GM21381 (cell line): ENCODE data around the gene PPCDC.
"Not testable (repeated sequence)": the region's sequence is repeated elsewhere in the genome, so short reads cannot be mapped to it uniquely, and the experiment has no call there.

Source experiments
- ATAC-seq: cut with Tn5 transposase; IDR thresholded peaks from one replicate; pipeline ENCODE4 v1.9.1; 2021; ENCODE audit warnings: mild to moderate bottlenecking, moderate library complexity; ENCODE audit not compliant: unreplicated experiment

Gene PPCDC

DNA sequence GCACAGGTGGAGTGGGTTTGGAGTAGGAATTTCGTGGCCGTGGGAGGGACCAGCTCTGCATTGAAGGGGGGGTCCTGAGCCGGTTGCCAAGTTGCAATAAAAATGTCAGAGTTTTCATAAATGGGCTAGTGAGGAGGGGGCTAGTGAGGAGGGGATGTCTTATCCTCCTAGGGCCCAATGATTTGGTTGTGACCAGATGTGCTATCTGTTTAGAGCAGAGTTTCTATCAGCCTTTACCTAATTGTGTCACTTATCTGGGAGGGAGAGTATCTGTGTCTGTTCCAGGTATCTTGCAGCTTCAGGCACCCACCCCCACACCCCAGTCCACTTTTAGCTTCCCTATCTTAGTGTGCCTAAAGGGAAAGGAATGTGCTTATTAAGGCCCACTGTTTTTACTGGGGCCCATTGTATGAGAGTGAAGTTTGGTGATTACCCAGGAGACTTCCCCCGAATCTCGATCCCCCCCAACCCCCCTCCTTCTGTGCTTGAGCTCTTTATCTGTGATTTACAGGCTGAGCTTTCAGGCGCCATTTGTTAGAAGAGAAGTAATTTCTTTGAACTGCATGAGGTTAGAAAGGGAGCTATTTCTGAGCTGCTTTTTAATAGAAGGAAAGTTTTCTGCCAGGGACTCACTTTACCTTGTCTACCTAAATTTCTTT lies 42.6 kb downstream of the PPCDC start:
- ATAC-seq, result no peak

DNA sequence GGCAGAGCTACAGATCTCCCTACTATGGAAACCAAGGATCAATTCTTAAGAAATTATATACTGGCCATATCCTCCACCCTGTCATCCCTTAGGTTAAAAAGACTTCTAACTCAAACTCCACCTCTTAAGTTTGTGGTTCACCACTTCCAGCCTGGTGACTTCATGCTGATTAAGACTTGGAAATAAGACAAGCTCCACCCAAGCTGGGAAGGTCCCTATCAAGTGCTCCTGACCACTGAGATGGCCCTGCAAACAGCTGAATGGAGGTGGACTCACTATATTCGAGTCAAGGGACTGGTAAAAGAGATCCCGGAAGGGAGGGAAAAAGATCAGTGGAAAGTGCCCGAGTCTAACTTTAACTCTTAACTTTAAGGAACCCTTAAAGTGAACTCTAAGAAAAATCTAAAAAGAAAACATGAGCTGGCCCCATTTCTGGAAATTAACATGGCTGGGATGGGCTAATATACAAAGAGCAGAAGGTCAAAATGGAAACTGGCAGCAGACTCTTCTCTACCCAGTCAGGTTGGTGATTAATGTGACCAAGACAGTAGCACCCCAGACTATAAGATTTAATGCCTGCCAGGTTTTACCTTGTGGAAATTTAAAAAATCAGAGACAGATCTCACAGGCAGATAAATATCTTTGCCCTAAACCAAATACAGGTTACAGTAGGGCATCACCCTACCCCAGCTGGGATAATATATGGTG lies 43.9 kb downstream of the PPCDC start:
- ATAC-seq, result no peak

DNA sequence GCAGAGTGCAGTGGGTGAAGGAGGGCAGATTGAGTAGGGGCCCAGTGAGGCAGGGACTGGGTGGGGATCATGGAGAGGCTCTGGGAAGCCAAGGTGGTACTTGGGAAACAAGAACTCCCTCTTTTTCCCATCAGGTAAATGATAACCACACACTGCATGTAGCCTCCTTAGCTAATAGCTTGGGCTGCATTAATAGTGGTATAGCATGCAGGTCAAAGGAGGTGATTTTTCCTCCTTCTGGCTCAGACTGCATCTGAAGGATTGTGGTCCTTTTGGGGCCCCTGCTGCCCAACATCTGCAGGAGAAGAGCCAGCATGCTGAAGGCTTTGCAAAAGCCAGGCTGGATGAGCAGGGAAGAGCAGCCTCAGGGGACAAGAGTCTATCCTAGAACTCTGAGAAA lies 45.4 kb downstream of the PPCDC start:
- ATAC-seq, result no peak

DNA sequence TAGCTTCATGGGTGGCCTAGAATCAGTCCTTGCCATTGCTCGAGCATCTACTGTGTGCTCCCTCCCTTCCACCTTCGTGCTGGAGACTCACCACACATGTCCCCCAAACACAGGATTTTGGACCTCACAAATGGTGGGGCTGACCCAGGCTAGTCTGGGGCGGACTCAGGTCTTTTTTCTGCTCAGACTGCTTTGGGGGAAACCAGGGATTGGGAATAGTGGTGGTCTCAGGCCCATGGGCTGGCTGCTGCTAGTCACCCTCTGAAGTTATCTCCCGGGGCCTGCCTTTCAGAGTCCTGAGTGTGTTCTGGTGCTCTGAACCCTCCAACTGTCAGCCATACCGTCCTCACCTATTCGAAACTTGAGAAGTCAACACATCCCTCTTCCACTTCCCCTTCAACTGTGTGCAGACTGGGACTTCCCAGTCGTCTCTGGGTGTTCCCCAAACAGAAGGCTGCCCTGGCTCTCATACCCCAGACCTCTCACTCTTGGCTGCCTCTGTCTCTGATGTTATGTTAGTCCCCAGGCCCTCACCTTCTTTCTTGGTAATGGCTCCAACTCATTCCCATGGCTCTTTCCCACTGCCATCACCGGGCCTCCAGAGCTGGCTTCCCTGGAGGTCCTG lies 46.0 kb downstream of the PPCDC start:
- peak; percentile 80 for ATAC-seq

DNA sequence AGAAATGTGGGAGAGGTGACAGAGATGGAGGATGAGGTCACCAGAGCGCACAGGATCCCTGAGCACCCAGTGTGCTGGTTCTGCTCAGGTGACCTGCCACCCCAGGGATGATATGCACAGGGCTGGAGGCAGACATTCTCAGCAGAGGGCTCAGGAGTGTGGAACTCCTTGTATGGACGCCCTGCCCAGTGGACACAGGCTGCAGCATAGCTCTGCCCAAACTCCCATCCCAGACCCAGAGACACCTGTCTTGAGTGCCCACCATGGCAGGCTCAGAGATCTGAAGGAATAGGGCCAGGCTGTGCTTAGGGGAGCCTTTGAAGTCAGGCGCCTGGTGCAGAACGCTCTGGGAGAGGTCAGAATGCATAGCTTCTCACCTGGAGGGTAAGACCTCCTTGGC lies 47.3 kb downstream of the PPCDC start:
- no peak for ATAC-seq

DNA sequence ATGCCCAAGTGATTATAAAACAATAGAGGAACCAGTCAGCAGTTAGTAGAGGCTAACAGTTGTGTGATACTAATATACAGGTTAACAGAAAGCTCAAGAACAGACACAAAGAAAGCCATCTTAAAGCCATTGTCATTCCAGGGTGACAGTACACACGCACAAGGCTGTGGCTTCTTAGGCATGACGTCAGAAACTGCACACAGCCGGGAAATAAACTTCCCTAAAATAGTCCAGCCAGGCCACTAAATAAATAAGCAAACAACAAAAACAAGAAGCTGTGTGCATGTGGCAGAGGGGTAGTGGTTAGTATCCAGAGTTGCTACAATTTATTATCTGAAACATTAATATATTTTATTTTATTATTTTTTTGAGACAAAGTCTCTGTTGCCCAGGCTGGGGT lies 49.8 kb downstream of the PPCDC start:
- no peak for ATAC-seq

DNA sequence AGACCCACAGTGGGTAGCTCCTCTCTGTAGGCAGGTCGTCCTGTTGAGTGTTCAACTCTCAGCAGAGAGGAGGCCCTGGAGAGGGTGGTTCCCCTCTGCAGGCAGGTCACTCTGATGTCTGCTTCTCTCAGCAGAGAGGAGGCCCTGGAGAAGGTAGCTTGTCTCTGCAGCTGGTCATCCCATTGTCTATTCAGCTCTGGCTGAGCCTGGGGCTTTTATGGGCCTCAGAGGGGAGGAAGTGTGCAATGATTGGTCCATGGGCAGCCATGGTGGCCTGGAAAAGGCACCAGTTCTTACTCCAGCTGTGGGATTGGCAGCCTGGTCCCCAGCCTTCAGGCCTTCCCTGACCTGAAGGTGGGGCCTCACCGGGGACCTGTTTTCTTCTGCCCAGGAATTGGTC lies 52.9 kb downstream of the PPCDC start:
- ATAC-seq, result no peak

DNA sequence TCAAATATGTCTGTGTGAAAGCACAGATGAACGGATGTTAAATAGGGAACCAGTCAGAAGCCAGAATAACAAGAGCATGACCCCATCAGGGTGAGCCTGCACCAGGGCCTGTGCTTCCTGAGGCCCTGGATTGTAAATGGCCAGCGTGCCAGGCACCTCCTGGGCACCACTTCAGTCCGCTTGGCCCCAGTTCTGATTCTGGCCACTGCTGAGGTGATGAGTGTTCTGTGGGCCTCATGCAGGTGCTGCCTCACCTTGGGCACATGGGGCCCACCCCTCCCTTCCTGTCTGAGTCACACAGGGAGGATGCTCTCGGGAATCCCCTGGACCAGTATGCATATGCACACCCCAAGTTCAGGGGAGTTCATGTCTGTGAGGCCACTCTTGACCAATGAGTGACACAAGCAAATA lies 54.2 kb downstream of the PPCDC start:
- ATAC-seq, result not testable (repeated sequence)

DNA sequence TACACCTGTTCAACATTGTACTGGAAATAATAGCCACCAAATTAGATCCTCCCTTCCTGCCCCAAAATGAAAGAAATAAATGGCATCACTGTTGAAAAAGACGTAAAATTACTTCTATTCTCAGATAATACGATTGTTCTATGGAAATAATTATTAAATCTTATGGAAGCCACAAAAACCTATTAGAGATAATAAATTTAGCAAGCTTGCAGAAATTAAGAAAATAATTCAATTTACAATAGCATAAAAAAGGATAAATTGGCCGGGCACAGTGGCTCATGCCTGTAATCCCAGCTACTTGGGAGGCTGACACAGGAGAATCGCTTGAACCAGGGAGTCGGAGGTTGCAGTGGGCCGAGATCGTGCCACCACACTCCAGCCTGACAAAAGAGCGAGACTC lies 57.8 kb downstream of the PPCDC start:
- no peak for ATAC-seq

DNA sequence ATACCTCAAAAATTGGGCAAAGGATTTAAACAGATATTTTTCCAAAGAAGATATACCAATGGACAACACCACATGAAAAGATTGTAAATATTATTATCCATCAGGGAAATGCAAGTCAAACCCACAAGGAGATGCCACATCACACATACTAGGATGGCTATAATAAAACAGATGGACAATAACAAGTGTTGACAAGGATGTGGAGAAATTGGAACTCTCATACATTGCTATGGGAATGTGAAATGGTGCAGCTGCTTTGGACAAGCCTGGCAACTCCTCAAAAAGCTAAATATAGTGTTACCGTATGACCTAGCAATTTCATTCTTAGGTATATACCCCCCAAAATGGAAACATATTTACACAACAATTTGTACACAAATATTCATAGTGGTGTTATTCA lies 59.3 kb downstream of the PPCDC start:
- no peak for ATAC-seq

DNA sequence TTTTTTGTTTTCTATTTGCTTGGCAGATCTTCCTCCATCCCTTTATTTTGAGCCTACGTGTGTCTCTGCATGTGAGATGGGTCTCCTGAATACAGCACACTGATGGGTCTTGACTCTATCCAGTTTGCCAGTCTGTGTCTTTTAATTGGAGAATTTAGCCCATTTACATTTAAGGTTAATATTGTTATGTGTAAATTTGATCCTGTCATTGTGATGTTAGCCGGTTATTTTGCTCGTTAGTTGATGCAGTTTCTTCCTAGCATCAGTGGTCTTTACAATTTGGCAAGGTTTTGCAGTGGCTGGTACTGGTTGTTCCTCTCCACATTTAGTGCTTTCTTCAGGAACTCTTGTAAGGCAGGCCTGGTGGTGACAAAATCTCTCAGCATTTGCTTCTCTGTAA lies 62.3 kb downstream of the PPCDC start:
- ATAC-seq, result not testable (repeated sequence)

DNA sequence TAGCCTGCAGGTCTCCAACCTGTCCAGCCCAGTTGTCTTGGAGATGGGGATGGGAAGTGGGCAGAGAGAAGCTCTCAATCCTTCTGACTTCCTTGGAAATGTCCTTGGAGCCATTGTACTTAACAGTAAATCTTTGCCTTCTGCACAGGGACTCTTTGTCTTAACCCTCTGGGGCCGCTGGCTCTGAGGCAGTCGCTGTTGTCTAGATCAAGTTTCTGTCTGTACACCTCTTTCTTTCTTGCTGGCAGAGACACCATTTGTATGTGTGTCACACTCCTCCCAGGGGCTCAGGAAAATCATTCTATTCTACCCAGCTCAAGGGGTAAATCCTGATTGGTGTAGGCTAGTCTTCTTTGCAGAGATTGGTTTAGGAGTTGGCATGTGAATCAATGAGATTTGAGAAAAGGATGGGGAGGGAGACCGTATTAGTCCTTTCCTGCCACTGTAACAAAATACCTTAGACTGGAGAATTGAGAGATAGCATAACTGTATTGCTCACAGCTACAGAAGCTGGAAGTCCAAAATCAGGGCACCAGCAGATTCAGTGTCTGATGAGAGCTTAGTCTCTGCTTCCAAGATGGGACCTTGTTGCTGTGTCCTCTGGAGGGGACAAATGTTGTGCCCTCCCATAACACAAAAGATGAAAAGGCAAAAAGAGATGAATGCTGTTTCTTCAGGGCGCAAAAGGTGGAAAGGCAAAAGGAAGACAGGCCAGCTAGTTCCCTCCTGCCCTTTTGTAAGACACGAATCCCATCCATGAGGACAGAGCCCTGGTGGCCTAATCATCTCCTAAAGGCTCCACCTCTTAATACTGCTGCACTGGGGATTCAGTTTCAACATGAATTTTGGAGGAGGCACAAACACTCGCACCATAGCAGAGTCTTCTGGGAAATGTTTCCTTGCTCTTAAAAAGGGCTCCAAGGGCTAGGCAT lies 66.3 kb downstream of the PPCDC start:
- no peak for ATAC-seq

DNA sequence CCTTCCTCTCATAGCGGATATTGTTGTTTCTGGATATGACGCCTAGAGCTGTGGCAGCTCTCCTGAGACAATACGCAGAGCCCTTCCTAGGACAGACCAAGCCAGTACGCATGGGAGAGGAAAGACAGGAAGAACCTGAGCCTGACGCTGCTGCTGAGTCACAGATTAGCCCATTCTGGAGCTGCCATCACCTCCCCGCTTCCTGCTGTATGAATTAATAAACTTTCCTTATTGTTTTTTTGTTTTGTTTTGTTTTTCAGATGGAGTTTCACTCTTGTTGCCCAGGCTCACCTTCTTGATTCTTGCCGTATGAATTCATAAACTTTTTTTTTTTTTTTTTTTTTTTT lies 67.0 kb downstream of the PPCDC start:
- no peak for ATAC-seq

DNA sequence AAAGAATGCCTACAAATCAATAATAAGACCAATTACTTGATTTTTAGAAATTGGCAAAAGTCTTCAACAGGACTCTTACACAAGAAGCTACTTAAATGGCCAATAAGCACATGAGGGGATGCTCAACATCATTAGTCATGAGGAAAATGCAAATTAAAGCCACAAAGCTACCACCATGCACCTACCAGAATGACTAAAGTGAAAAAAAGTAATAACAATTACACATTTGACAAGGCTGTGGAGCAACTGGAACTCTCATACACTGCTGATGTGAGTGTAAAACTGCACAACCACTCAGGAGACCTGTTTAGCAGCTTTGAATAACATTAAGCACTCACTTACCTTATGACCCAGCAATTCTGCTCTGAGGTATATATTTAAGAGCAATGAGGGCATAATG lies 68.4 kb downstream of the PPCDC start:
- ATAC-seq, result no peak

DNA sequence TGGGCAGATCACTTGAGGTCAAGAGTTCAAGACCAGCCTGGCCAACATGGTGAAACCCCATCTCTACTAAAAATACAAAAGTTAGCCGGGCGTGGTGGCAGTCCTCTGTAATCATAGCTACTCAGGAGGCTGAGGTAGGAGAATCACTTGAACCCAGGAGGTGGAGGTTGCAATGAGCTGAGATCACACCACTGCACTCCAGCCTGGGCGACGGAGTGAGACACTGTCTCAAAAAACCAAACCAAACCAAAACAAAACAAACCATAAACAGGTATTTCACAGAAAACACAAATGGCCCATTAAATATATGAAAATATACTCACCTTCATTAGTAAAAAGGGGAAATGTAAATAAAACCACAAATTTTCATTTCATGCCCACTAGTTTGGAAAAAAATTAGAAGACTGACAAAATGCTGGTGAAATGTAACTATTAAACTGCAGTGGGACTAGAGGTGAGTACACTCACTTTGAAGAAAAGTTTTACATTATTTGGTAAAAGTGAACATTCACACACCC lies 71.6 kb downstream of the PPCDC start:
- peak; percentile 45 for ATAC-seq

DNA sequence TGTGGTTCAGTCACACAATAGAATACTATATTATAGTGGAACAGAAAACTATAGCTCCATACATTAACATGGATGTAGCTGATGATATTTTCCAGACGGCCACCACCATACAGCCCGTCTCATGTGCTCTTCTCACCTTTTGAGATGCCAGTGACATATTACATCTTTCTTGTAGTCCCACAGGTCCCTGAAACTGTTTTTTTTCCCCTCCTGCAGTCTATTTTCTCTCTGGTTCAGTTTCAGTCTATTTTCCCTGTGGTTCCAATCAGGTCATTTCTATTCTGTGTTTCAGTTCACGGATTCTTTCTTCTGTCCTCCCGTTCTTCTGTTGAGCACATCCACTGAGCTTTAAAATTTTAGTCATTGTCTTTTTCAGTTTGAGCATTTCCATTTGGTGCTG lies 72.2 kb downstream of the PPCDC start:
- ATAC-seq, result peak; percentile 57

DNA sequence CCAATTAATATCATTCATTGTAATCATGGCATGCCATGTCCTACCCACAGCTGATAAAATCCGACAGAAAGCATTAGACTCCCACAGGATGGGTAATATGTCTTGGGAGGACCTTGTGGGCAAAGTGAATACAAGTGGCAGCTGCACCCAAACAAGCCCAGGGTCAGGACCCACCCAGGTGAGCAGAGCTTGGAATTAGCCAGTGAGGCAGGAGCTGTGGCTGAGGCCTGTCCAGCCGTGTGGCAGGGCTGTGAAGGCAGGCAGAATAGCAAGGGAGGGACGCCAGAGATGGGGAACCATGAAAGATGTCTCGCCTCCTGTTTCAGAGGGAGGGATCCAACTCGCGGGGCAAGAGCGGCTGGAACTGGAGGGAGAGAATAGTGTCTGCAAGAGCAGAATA lies 74.5 kb downstream of the PPCDC start:
- no peak for ATAC-seq

DNA sequence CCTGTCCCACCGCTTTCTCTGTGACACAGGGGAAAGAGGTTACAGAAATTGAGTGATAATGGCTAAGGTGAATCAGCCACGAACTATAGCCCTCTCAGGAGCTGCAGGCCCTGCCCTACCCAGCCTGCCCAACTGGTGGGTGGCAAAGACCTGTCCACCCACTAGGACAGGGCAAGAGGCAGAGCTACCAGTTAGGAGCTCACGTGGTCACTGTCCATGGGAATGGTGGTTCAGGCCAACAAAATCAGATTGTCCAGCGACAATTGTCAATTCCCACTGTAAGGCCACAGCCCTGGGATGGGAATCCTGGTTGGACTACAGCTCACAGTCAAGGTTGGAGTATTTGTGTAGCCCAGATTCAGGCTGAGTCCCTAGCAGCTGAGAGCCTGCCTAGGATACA lies 75.0 kb downstream of the PPCDC start:
- ATAC-seq, result no peak
